GM23248 (cell line): ENCODE measurements around the gene BTD. TPM values are rescaled to one million over a fixed set of nuclear protein-coding genes. Genes with fewer than 3 reads are reported as not detected.

Experiments
- DNase-seq: peaks from one replicate; pipeline ENCODE4 v3.0.0-alpha.2; 2015
- H2AFZ ChIP-seq: fragments of 200-600 bp; sonication (generic); 2 replicates; pipeline ENCODE4 v1.6.1; 2016; ENCODE audit warnings: antibody characterized with exemption
- H3F3A ChIP-seq: fragments of 200-600 bp; sonication (generic); 2 replicates; pipeline ENCODE4 v1.6.1; 2016; ENCODE audit warnings: mild to moderate bottlenecking, antibody characterized with exemption, mixed run types; ENCODE audit not compliant: insufficient read depth
- H3K27ac ChIP-seq: fragments of 200-600 bp; sonication (generic); 2 replicates; pipeline ENCODE4 v1.5.1; 2016; ENCODE audit warnings: mild to moderate bottlenecking
- H3K27me3 ChIP-seq: fragments of 200-600 bp; sonication (generic); replicated peaks from 2 replicates; pipeline ENCODE4 v1.6.1; 2016; ENCODE audit warnings: mild to moderate bottlenecking; ENCODE audit not compliant: insufficient read depth
- H3K36me3 ChIP-seq: fragments of 200-600 bp; sonication (generic); 2 replicates; pipeline ENCODE4 v1.6.1; 2016; ENCODE audit warnings: low read depth, mild to moderate bottlenecking
- H3K4me1 ChIP-seq: fragments of 200-600 bp; sonication (generic); 2 replicates; pipeline ENCODE4 v1.6.1; 2016; ENCODE audit warnings: mild to moderate bottlenecking; ENCODE audit not compliant: insufficient read depth
- H3K4me2 ChIP-seq: fragments of 200-600 bp; sonication (generic); one replicate; pipeline ENCODE4 v1.6.1; 2016; ENCODE audit warnings: mild to moderate bottlenecking; ENCODE audit not compliant: unreplicated experiment
- H3K4me3 ChIP-seq: fragments of 200-600 bp; sonication (generic); 2 replicates; pipeline ENCODE4 v1.5.1; 2016; ENCODE audit warnings: mild to moderate bottlenecking
- H3K79me2 ChIP-seq: fragments of 200-600 bp; sonication (generic); 2 replicates; pipeline ENCODE4 v1.6.1; 2016; ENCODE audit warnings: mild to moderate bottlenecking; ENCODE audit not compliant: insufficient read depth
- H3K9ac ChIP-seq: fragments of 200-600 bp; sonication (generic); 2 replicates; pipeline ENCODE4 v1.6.1; 2016; ENCODE audit warnings: mild to moderate bottlenecking
- H3K9me2 ChIP-seq: fragments of 200-600 bp; sonication (generic); 2 replicates; pipeline ENCODE4 v1.6.1; 2016; ENCODE audit warnings: mixed run types, mild to moderate bottlenecking, moderate library complexity; ENCODE audit not compliant: insufficient read depth
- H3K9me3 ChIP-seq: fragments of 200-600 bp; sonication (generic); one replicate; pipeline ENCODE4 v1.6.1; 2017; ENCODE audit warnings: low read depth
- H4K20me1 ChIP-seq: fragments of 200-600 bp; sonication (generic); 2 replicates; pipeline ENCODE4 v1.6.0; 2016; ENCODE audit not compliant: insufficient read depth
- EZH2 ChIP-seq: fragments of 200-600 bp; sonication (generic); IDR thresholded peaks from 2 replicates; pipeline ENCODE4 v1.6.1; 2018; ENCODE audit warnings: antibody characterized with exemption, mild to moderate bottlenecking; ENCODE audit not compliant: insufficient read depth, poor library complexity, severe bottlenecking
- EZH2phosphoT487 ChIP-seq: fragments of 200-600 bp; sonication (generic); IDR thresholded peaks from 2 replicates; pipeline ENCODE4 v1.6.1; 2018; ENCODE audit warnings: antibody characterized with exemption, moderate library complexity, mild to moderate bottlenecking, low read depth; ENCODE audit not compliant: insufficient read depth
- WGBS, 2 experiments: methylation state at CpG; one replicate each; pipeline ENCODE4 v1.1.6; 2015 to 2017; ENCODE audit warnings: low lambda C conversion rate in 2 of 2, low coverage in 1 of 2; ENCODE audit errors: missing lambda C conversion rate in 2 of 2; 5-methylcytosine and 5-hydroxymethylcytosine counted together
- in situ Hi-C: fragments of 300-500 bp; cut with MboI; formaldehyde crosslinking; loops from 2 replicates; pipeline ENCODE4 v1.15.0; 2020
- polyA plus RNA-seq: library from polyadenylated mRNA; unstranded; fragments of >200 nt; fragmentation: Nextera tagmentation; extraction: Ambion mirVana; gene quantifications from 2 replicates; pipeline ENCODE4 v1.2.1, GENCODE V29; 2016
- total RNA-seq: library from RNA; depleted of rRNA; stranded (reverse); fragments of >200 nt; shearing (Covaris generic); gene quantifications from 2 replicates; pipeline ENCODE4 v1.2.3, GENCODE V29; 2014

Gene BTD
- total and polyA plus RNA-seq, 2 experiments from 2014 or later: 20.1 to 48.0 TPM

DNA sequence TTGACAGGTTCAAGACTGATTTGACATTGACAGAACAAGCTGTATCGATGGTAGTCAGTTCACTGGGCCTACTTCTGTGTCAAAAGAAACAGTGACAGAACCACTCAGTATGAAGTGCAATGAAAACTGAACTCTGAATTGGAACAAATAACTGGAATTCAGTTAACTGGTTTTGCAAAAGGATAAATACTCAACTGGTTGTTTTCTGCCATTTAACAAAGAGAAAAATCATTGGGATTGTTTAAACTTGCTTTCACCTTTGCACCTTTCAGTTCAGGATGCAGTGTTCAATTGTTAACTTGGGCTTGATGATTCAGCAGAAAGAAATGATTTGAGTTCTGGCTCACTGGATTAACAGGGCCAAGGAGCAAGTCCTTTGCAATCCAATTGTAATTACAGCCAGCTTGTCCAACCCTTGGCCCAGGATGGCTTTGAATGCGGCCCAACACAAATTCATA lies 4.9 kb downstream of the BTD start:
- H3K4me3 ChIP-seq: no peak overlapping the region
- peak; percentile 41 for DNase-seq
- H3K4me2 ChIP-seq: no peak overlapping the region
- in situ Hi-C loops: no loop called here
- no peaks in the 10 kb centered on the region for H3K36me3 ChIP-seq
- no peaks in the 10 kb centered on the region for H3K9me3 ChIP-seq
- H3K9me2 ChIP-seq: no peaks in the 10 kb centered on the region
- WGBS, 2 experiments: 23 to 40% methylated on average over 2 of the region's 2 CpGs
- peaks cover 21% of the 10 kb centered on the region for H3K4me1 ChIP-seq
- TF ChIP-seq EZH2: no peak
- H3K27ac ChIP-seq: peak overlapping the region; percentile 25
- H3K27me3 ChIP-seq: no peaks in the 10 kb centered on the region
- peaks cover 14% of the 10 kb centered on the region for H3F3A ChIP-seq
- H2AFZ ChIP-seq: no peak overlapping the region
- H3K79me2 ChIP-seq: peaks cover 4% of the 10 kb centered on the region; the same call in 1 of the 2 replicates
- no peak overlapping the region for H3K9ac ChIP-seq
- no peaks in the 10 kb centered on the region for H4K20me1 ChIP-seq

DNA sequence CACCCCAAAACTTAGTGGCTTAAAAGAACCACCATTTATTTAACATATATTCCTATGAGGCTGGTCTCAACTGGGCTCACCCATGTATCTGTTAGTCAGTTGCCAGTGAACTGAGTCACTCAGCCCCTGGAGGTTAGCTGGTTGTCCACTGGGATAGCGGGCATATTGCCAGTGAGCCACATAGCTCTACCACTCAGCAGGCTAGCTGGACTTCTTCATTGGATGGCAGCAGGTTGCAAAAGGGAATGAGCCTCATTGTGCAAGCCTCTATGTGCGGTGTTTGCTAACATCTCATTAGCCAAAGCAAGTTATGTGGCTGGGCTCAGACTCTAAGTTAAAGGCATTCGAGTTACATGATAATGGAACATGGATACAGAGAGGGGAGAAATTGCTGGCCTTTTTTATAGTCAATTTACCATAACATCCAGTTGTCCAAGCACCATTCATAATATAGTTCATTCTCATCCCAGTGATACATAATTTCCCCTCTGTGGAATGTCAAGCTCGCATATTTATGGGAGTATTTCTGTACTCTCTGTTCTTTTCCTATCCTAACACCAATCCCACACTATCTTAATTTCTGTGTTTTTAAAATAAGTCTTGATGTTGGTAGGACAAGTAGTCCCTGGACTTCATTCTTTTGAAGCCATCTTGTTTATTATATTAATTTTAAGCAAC lies 8.7 kb downstream of the BTD start:
- no peak overlapping the region for H3K4me3 ChIP-seq
- H3F3A ChIP-seq: peaks cover 14% of the 10 kb centered on the region
- no peaks in the 10 kb centered on the region for H4K20me1 ChIP-seq
- no peak overlapping the region for H3K27ac ChIP-seq
- no peaks in the 10 kb centered on the region for H3K79me2 ChIP-seq
- no peak overlapping the region for H2AFZ ChIP-seq
- no peak overlapping the region for H3K9ac ChIP-seq
- no peaks in the 10 kb centered on the region for H3K9me3 ChIP-seq
- no peaks in the 10 kb centered on the region for H3K9me2 ChIP-seq
- TF ChIP-seq EZH2phosphoT487 (no peak), EZH2 (no peak)
- H3K27me3 ChIP-seq: no peaks in the 10 kb centered on the region
- no peak overlapping the region for H3K4me2 ChIP-seq
- 89 to 92% methylated on average over 4 of the region's 4 CpGs for WGBS, 2 experiments
- peak; percentile 87 for DNase-seq
- in situ Hi-C loops: no loop called here
- peaks cover 14% of the 10 kb centered on the region for H3K4me1 ChIP-seq
- H3K36me3 ChIP-seq: no peaks in the 10 kb centered on the region

GRCh38 chr3:15611018-15611417 lies 9.5 kb downstream of the BTD start:
- Histone ChIP-seq H3K27ac (no peak overlapping the region), H3K9ac (no peak overlapping the region), H3K36me3 (no peaks in the 10 kb centered on the region), H3K9me3 (no peaks in the 10 kb centered on the region), H3F3A (peaks cover 20% of the 10 kb centered on the region), H3K4me1 (peaks cover 22% of the 10 kb centered on the region), H3K9me2 (no peaks in the 10 kb centered on the region), H3K79me2 (no peaks in the 10 kb centered on the region), H2AFZ (no peak overlapping the region), H3K27me3 (no peaks in the 10 kb centered on the region), H3K4me3 (no peak overlapping the region), H3K4me2 (no peak overlapping the region), H4K20me1 (no peaks in the 10 kb centered on the region)
- peak; percentile 17 for DNase-seq
- WGBS, 2 experiments: 68 to 78% methylated on average over 3 of the region's 3 CpGs
- in situ Hi-C loops: no loop called here
- no peak for TF ChIP-seq EZH2
- TF ChIP-seq EZH2phosphoT487: no peak

GRCh38 chr3:15612001-15612400 lies 10.5 kb downstream of the BTD start:
- no peaks in the 10 kb centered on the region for H3K9me3 ChIP-seq
- H3K27ac ChIP-seq: no peak overlapping the region
- no peaks in the 10 kb centered on the region for H3K9me2 ChIP-seq
- H4K20me1 ChIP-seq: no peaks in the 10 kb centered on the region
- no peaks in the 10 kb centered on the region for H3K27me3 ChIP-seq
- H3K79me2 ChIP-seq: no peaks in the 10 kb centered on the region
- no peak for TF ChIP-seq EZH2
- TF ChIP-seq EZH2phosphoT487: no peak
- H3K9ac ChIP-seq: no peak overlapping the region
- DNase-seq: no peak
- in situ Hi-C loops: no loop called here
- peaks cover 23% of the 10 kb centered on the region for H3K4me1 ChIP-seq
- 98 to 100% methylated on average over 1 of the region's 1 CpG for WGBS, 2 experiments
- H3K36me3 ChIP-seq: no peaks in the 10 kb centered on the region
- H3K4me2 ChIP-seq: no peak overlapping the region
- H2AFZ ChIP-seq: no peak overlapping the region
- peaks cover 13% of the 10 kb centered on the region for H3F3A ChIP-seq
- H3K4me3 ChIP-seq: no peak overlapping the region

DNA sequence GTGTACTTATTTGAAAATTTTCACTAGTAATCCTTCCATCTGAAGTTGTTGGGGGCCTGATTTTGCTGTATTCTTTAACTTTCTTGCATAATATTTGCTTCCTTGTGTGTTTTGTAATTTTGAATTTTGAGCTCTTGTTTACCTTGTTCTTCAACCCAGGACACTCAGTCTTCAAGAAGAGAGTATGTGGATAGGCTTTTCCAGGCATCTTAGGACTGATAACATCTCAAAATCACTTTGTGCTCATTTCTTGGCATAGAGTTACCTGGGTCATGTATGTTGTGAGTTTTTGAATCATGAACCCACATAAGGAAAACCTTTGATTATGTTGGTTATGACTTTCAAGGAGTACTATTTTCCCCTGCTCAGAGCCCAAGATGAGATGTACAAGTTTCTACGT lies 13.4 kb downstream of the BTD start:
- Histone ChIP-seq H3K27me3 (no peaks in the 10 kb centered on the region), H2AFZ (no peak overlapping the region), H3K4me3 (no peak overlapping the region), H3K4me1 (peaks cover 21% of the 10 kb centered on the region), H3K36me3 (no peaks in the 10 kb centered on the region), H3K27ac (no peak overlapping the region), H3F3A (peaks cover 11% of the 10 kb centered on the region), H3K4me2 (no peak overlapping the region), H4K20me1 (no peaks in the 10 kb centered on the region), H3K9ac (no peak overlapping the region), H3K79me2 (no peaks in the 10 kb centered on the region), H3K9me3 (no peaks in the 10 kb centered on the region), H3K9me2 (no peaks in the 10 kb centered on the region)
- no peak for DNase-seq
- 100% methylated on average over 1 of the region's 1 CpG for WGBS, 2 experiments
- in situ Hi-C loops: no loop called here
- TF ChIP-seq EZH2: no peak
- TF ChIP-seq EZH2phosphoT487: no peak
